Liver (tissue), 9 donors: Measurements from ENCODE around the gene CLASP2. TPM values are rescaled to one million over a fixed set of nuclear protein-coding genes. Genes with fewer than 3 reads are reported as not detected.

Experiments used
- DNase-seq: peaks from one replicate; pipeline ENCODE4 v3.0.0-alpha.2; 2017; ENCODE audit warnings: low spot score
- H3K27ac ChIP-seq, 2 donors: one replicate each; pipeline ENCODE4 v1.7.0; 2013; ENCODE audit warnings: inconsistent platforms in 2 of 2, low read length in 2 of 2, control low read depth in 1 of 2, low read depth in 1 of 2, mild to moderate bottlenecking in 1 of 2
- H3K27me3 ChIP-seq, 4 donors: one replicate each; pipeline versions ENCODE4 v1.6.1 to v1.7.0; 2013; ENCODE audit warnings: low read length in 3 of 4, inconsistent platforms in 1 of 4, mild to moderate bottlenecking in 1 of 4, moderate library complexity in 1 of 4; ENCODE audit not compliant: control insufficient read depth in 4 of 4, insufficient read depth in 4 of 4
- H3K36me3 ChIP-seq, 4 donors: one replicate each; pipeline versions ENCODE4 v1.6.1 to v1.7.0; 2013; ENCODE audit warnings: low read length in 3 of 4, mild to moderate bottlenecking in 3 of 4, low read depth in 1 of 4, moderate library complexity in 1 of 4; ENCODE audit not compliant: control insufficient read depth in 4 of 4, insufficient read depth in 3 of 4
- H3K4me1 ChIP-seq, 4 donors: one replicate each; pipeline versions ENCODE4 v1.6.1 to v1.7.0; 2013; ENCODE audit warnings: low read length in 3 of 4, mild to moderate bottlenecking in 3 of 4, moderate library complexity in 1 of 4; ENCODE audit not compliant: control insufficient read depth in 4 of 4, insufficient read depth in 4 of 4
- H3K4me3 ChIP-seq, 3 donors: one replicate each; pipeline versions ENCODE4 v1.6.1 to v1.7.0; 2013; ENCODE audit warnings: low read length in 3 of 3, control low read depth in 1 of 3, low read depth in 1 of 3, mild to moderate bottlenecking in 1 of 3
- H3K9ac ChIP-seq, 2 donors: one replicate each; pipeline ENCODE4 v1.7.0; 2013; ENCODE audit warnings: low read length in 2 of 2, mild to moderate bottlenecking in 2 of 2, moderate library complexity in 2 of 2, control low read depth in 1 of 2, low read depth in 1 of 2
- H3K9me3 ChIP-seq, 4 donors: one replicate each; pipeline versions ENCODE4 v1.6.1 to v1.7.0; 2013; ENCODE audit warnings: low read length in 3 of 4; ENCODE audit not compliant: control insufficient read depth in 4 of 4
- CTCF ChIP-seq: fragments of 150-350 bp; IDR thresholded peaks from 2 replicates; pipeline ENCODE4 v1.5.1; 2017; ENCODE audit warnings: improper control_type of control experiment, low read depth, low read length; ENCODE audit not compliant: missing input control
- GABPA ChIP-seq, 2 donors: IDR thresholded peaks in 1 of 2; conservative IDR thresholded peaks in 1 of 2; 2 replicates each; pipeline ENCODE4 v1.6.1; 2016; ENCODE audit warnings: antibody characterized with exemption in 2 of 2, mild to moderate bottlenecking in 1 of 2, moderate library complexity in 1 of 2
- RAD21 ChIP-seq, 2 donors: IDR thresholded peaks; 2 replicates each; pipeline ENCODE4 v1.6.1; 2016; ENCODE audit warnings: antibody characterized with exemption in 2 of 2, mild to moderate bottlenecking in 2 of 2
- REST ChIP-seq: IDR thresholded peaks from 2 replicates; pipeline ENCODE4 v1.6.1; 2016; ENCODE audit warnings: antibody characterized with exemption, mild to moderate bottlenecking
- RXRA ChIP-seq, 2 donors: IDR thresholded peaks; 2 replicates each; pipeline ENCODE4 v1.6.1; 2017 to 2018; ENCODE audit warnings: antibody characterized with exemption in 2 of 2, mild to moderate bottlenecking in 1 of 2
- ZBTB33 ChIP-seq: IDR thresholded peaks from 2 replicates; pipeline ENCODE4 v1.6.1; 2016; ENCODE audit warnings: antibody characterized with exemption
- WGBS: extraction: QIAGEN DNeasy Blood & Tissue Kit; methylation state at CpG from one replicate; pipeline ENCODE4 v1.1.7; 2013; 5-methylcytosine and 5-hydroxymethylcytosine counted together
- polyA plus RNA-seq, 2 donors: library from polyadenylated mRNA; stranded (reverse) in 1 of 2; unstranded in 1 of 2; fragments of 200-250 nt in 1 of 2; fragments of >200 nt in 1 of 2; fragmentation: Nextera tagmentation in 1 of 2; extraction: Ambion mirVana in 1 of 2; gene quantifications; one replicate each; pipeline versions ENCODE4 v1.2.1 to v1.2.3, GENCODE V29; 2013 to 2015
- total RNA-seq, 2 donors: library from RNA; depleted of rRNA; stranded (reverse); fragments of >200 nt; gene quantifications; one replicate each; pipeline ENCODE4 v1.2.3, GENCODE V29; 2014
- donor health status: healthy.
- donor health status: healthy.
- donor health status: healthy.
- donor health status: healthy.
- donor health status: healthy.

CLASP2 gene
- total and polyA plus RNA-seq, 4 donors: 3.7 to 27.6 (median 17.3) TPM

GRCh38 chr3:33637482-33637881 lies 80.6 kb downstream of the CLASP2 start:
- DNase-seq: no peak
- no peak overlapping the region for H3K9ac ChIP-seq
- H3K27me3 ChIP-seq: no peaks in the 10 kb centered on the region
- no peaks in the 10 kb centered on the region for H3K9me3 ChIP-seq
- H3K27ac ChIP-seq: no peak overlapping the region
- 48% methylated on average over 5 of the region's 5 CpGs for WGBS
- H3K4me1 ChIP-seq: peaks cover 0 to 3% (median 0%) of the 10 kb centered on the region in 4 donors
- no peak overlapping the region for H3K4me3 ChIP-seq
- peaks cover 0 to 3% (median 0%) of the 10 kb centered on the region in 4 donors for H3K36me3 ChIP-seq
- TF ChIP-seq GABPA (IDR thresholded peaks at IDR 0.05 in 1 of 2, conservative IDR thresholded peaks at IDR 0.05 in 1 of 2): no peak
- peak in 1 of 2 donors; percentile 19 for TF ChIP-seq RXRA (IDR thresholded peaks at IDR 0.05)

- H3K27me3 ChIP-seq: no peaks in the 10 kb centered on the region
- no peaks in the 10 kb centered on the region for H3K9me3 ChIP-seq
- no peak for DNase-seq
- peak; percentile 61 for TF ChIP-seq CTCF
- TF ChIP-seq RAD21 (IDR thresholded peaks at IDR 0.05): peak; percentile 82 to 84
- no peak for TF ChIP-seq REST
- peak overlapping the region in 1 of 2 donors; percentile 36 for H3K27ac ChIP-seq
- H3K4me1 ChIP-seq: peaks cover 0 to 3% (median 0%) of the 10 kb centered on the region in 4 donors
- peaks cover 0 to under 1% (median 0%) of the 10 kb centered on the region in 4 donors for H3K36me3 ChIP-seq
- H3K9ac ChIP-seq: peak overlapping the region in 1 of 2 donors; percentile 43
- no peak overlapping the region for H3K4me3 ChIP-seq
- 24% methylated on average over 6 of the region's 6 CpGs for WGBS
Measured at GRCh38 chr3:33636125-33636850, 81.8 kb downstream of the CLASP2 start.

- Histone ChIP-seq H3K9me3 (no peaks in the 10 kb centered on the region), H3K36me3 (no peaks in the 10 kb centered on the region), H3K9ac (no peak overlapping the region), H3K27ac (no peak overlapping the region), H3K4me1 (peaks cover 0 to 3% (median 0%) of the 10 kb centered on the region in 4 donors), H3K4me3 (no peak overlapping the region), H3K27me3 (no peaks in the 10 kb centered on the region)
- 91% methylated on average over 3 of the region's 3 CpGs for WGBS
- no peak for DNase-seq
- TF ChIP-seq REST (no peak), ZBTB33 (no peak)
Measured at GRCh38 chr3:33634262-33634661, 83.8 kb downstream of the CLASP2 start.
